Activated B cell treated with CpG ODN at 0.5 μM for 24 hours (primary cell): Measurements from ENCODE around the gene KIF3C. TPM values are rescaled to one million over a fixed set of nuclear protein-coding genes. Genes with fewer than 3 reads are reported as not detected.

Experiments used
- ATAC-seq: fragments of 200-7000 bp; cut with Tn5 transposase; one replicate; pipeline ENCODE4 v1.10.0; 2021; ENCODE audit warnings: low read depth, mild to moderate bottlenecking, moderate library complexity
- CTCF ChIA-PET: fragments of 350-600 bp; sonication (Branson Sonifier 250); formaldehyde crosslinking; loops from one replicate; lab custom pipeline; 2021; ENCODE audit warnings: antibody characterized with exemption; lab: Charles Lee
- POLR2A ChIA-PET: fragments of 350-600 bp; sonication (Branson Sonifier 250); formaldehyde crosslinking; loops from one replicate; lab custom pipeline; 2021; ENCODE audit warnings: antibody characterized with exemption; lab: Charles Lee
- DNase-seq: peaks from one replicate; pipeline ENCODE4 v3.0.0; 2022
- H3K27ac Mint-ChIP-seq: one replicate; pipeline ENCODE4 v1.8.0; 2020; ENCODE audit warnings: mixed read lengths
- H3K27me3 Mint-ChIP-seq: one replicate; pipeline ENCODE4 v1.8.0; 2021; ENCODE audit warnings: mixed read lengths
- H3K36me3 Mint-ChIP-seq: one replicate; pipeline ENCODE4 v1.8.0; 2021; ENCODE audit warnings: low read depth, mixed read lengths
- H3K4me1 Mint-ChIP-seq: one replicate; pipeline ENCODE4 v1.8.0; 2021; ENCODE audit warnings: mixed read lengths
- H3K4me3 Mint-ChIP-seq: one replicate; pipeline ENCODE4 v1.8.0; 2020; ENCODE audit warnings: mild to moderate bottlenecking, mixed read lengths
- H3K9me3 Mint-ChIP-seq: one replicate; pipeline ENCODE4 v1.8.0; 2020; ENCODE audit warnings: mixed read lengths
- intact Hi-C: fragments of 100-400 bp; cut with micrococcal nuclease; formaldehyde crosslinking; loops from one replicate; pipeline ENCODE4 v1.15.1; 2024
- total RNA-seq: library from RNA; stranded (reverse); gene quantifications from 2 replicates; pipeline ENCODE4 v1.2.3, GENCODE V29; 2022
- TF ChIP-seq, protein P1 (sequence below): fragments of 200-600 bp; IDR thresholded peaks from one replicate; pipeline ENCODE4 v1.8.0; 2022; ENCODE audit warnings: antibody characterized with exemption, mild to moderate bottlenecking

The KIF3C gene
- total RNA-seq, 1 donor from 2014 or later = 1.5 TPM

DNA sequence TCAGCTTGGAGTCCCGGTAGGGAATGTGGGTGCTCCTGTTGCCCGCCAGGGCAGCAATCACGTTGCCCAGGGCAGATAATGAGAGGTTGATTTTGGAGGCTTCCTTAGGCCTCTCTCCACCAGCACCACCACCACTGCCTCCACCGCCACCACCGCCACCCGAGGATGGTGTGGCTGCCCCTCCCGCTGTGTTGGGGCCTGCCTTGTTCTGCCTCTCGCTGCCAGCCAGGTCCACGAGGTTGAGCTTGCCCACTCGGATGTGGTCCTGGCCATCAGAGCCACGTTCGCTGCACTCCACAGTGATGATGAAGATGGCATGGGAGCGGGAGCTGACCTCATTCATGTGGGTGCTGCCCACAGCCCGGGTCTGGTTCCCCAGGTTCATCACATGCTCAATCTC, 1.3 kb downstream of the KIF3C start:
- H3K27me3 Mint-ChIP-seq = no peaks in the 10 kb centered on the region
- H3K27ac Mint-ChIP-seq = no peak overlapping the region
- DNase-seq (no peak), ATAC-seq (no peak)
- ChIA-PET POLR2A (no interaction called here), CTCF (interaction anchor here (1.2 kb wide), 1 partner anchor 11 kb away, joined by 5 read pairs; no protein-coding TSS in a partner anchor)
- H3K36me3 Mint-ChIP-seq = no peaks in the 10 kb centered on the region
- TF ChIP-seq, protein P1, sequence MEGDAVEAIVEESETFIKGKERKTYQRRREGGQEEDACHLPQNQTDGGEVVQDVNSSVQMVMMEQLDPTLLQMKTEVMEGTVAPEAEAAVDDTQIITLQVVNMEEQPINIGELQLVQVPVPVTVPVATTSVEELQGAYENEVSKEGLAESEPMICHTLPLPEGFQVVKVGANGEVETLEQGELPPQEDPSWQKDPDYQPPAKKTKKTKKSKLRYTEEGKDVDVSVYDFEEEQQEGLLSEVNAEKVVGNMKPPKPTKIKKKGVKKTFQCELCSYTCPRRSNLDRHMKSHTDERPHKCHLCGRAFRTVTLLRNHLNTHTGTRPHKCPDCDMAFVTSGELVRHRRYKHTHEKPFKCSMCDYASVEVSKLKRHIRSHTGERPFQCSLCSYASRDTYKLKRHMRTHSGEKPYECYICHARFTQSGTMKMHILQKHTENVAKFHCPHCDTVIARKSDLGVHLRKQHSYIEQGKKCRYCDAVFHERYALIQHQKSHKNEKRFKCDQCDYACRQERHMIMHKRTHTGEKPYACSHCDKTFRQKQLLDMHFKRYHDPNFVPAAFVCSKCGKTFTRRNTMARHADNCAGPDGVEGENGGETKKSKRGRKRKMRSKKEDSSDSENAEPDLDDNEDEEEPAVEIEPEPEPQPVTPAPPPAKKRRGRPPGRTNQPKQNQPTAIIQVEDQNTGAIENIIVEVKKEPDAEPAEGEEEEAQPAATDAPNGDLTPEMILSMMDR = no peak
- intact Hi-C loops = loop anchor here (5.0 kb wide), 2 partner anchors 309 to 366 kb away; partner anchors contain the start of genes ADGRF3, DTNB and SELENOI
- peak overlapping the region; percentile 86 for H3K4me3 Mint-ChIP-seq
- no peaks in the 10 kb centered on the region for H3K4me1 Mint-ChIP-seq
- no peaks in the 10 kb centered on the region for H3K9me3 Mint-ChIP-seq

- H3K27ac Mint-ChIP-seq = no peak overlapping the region
- POLR2A ChIA-PET = no interaction called here
Observed at GRCh38 chr2:25980076-25980887, 2.0 kb downstream of the KIF3C start.

DNA sequence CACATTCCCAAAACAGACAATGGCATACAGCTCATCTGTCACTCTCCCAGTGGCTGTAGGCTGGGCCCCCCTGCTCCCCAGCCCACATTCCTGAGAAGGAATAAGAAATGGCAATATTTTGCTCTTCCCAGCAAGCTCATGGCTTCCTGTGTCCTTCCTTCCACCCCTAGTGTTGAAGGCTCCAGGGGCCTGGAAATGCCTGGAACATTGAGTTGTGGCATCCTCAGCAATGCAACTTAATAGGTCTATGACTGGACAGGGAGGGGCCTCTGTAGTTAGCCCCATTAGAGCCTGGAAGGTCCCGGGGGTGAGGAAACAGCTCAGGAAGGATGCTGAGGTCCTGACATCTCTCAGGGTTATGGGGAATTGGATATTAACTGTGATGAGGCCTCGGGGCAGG, 3.3 kb downstream of the KIF3C start:
- no peak for ATAC-seq
- CTCF ChIA-PET = no interaction called here
- Mint-ChIP-seq H3K27me3 (no peaks in the 10 kb centered on the region), H3K36me3 (no peaks in the 10 kb centered on the region), H3K4me1 (no peaks in the 10 kb centered on the region), H3K4me3 (no peak overlapping the region), H3K9me3 (no peaks in the 10 kb centered on the region), H3K27ac (no peak overlapping the region)
- POLR2A ChIA-PET = no interaction called here
- DNase-seq = no peak
- TF ChIP-seq, protein P1 = no peak
- intact Hi-C loops = no loop called here

More at GRCh38 chr2:25980076-25980887, 2.0 kb downstream of the KIF3C start:
- intact Hi-C loops = loop anchor here (5.0 kb wide), 2 partner anchors 308 to 367 kb away; partner anchors contain the start of genes ADGRF3, DTNB and SELENOI
- CTCF ChIA-PET = no interaction called here
- H3K36me3 Mint-ChIP-seq = no peaks in the 10 kb centered on the region
- no peaks in the 10 kb centered on the region for H3K4me1 Mint-ChIP-seq
- TF ChIP-seq, protein P1 = no peak
- H3K9me3 Mint-ChIP-seq = no peaks in the 10 kb centered on the region
- H3K4me3 Mint-ChIP-seq = no peak overlapping the region
- ATAC-seq (no peak), DNase-seq (no peak)
- H3K27me3 Mint-ChIP-seq = no peaks in the 10 kb centered on the region

DNA sequence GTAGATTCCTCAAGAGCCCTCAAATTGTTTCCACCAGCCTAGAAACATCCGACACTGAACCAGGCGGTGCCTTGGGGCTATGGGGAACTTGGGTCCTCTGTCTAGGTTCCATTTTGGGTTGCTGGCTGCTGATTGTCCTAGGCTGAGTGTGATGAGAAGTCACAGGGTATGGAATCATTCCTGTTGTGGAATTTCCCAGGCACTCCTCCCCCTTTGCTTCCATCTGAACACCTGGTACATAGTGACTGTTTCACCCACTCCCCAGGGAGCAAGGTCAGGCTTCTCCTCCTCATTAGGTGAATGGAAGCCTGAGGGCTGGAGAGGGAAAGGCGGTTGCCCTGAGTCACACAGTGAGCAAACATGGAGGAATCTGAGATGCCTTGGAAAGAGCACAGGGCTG, 4.5 kb downstream of the KIF3C start:
- Mint-ChIP-seq H3K9me3 (no peaks in the 10 kb centered on the region), H3K4me1 (no peaks in the 10 kb centered on the region), H3K27ac (no peak overlapping the region), H3K27me3 (no peaks in the 10 kb centered on the region), H3K4me3 (no peak overlapping the region), H3K36me3 (no peaks in the 10 kb centered on the region)
- intact Hi-C loops = no loop called here
- TF ChIP-seq, protein P1 = no peak
- ATAC-seq (no peak), DNase-seq (no peak)
- CTCF ChIA-PET = no interaction called here
- POLR2A ChIA-PET = no interaction called here

DNA sequence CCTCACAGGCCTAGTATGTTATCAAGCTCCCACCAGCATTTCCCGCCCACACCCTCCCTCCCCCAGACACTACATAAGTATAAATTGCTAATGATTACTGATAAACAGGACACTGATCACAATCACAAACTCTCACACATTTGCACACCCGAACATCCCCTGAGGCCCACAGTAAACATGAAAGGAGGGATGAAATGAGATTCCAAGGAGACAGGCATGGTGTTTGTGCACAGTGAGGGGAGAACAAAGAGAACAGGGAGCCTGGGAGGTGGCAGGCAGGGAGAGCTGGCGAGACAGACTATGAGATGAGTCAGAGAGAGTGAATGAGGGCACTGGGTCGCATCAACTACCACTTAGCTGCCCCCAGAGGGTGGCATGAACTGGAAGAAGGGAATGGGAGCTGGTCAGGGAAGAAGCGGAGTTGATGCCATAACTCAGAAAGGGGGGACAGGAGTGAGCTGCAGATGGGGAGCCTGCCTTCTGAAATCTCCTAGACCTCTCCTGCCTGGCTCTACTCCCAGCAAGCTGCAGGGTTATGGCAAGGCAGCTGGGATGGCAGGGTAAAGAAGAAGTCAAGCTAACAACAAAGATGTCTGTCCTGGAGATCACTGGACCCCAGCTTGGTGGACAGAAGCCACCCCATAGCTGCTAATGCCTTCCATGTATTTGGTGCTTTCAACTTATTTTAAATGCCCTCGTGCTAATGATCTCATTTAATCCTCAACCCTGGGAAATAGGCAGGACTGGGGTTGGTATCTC, 5.1 kb downstream of the KIF3C start:
- ATAC-seq (no peak), DNase-seq (no peak)
- POLR2A ChIA-PET = no interaction called here
- Mint-ChIP-seq H3K4me3 (no peak overlapping the region), H3K4me1 (no peaks in the 10 kb centered on the region), H3K9me3 (no peaks in the 10 kb centered on the region), H3K27ac (no peak overlapping the region), H3K36me3 (no peaks in the 10 kb centered on the region), H3K27me3 (no peaks in the 10 kb centered on the region)
- CTCF ChIA-PET = no interaction called here
- intact Hi-C loops = no loop called here
- TF ChIP-seq, protein P1 = no peak
